Liver (tissue), 9 donors: ENCODE results near the gene OGG1. TPM values are rescaled to one million over a fixed set of nuclear protein-coding genes. Genes with fewer than 3 reads are reported as not detected.

Experiments used
- DNase-seq: peaks from one replicate; pipeline ENCODE4 v3.0.0-alpha.2; 2017; ENCODE audit warnings: low spot score
- H3K27ac ChIP-seq, 2 donors: one replicate each; pipeline ENCODE4 v1.7.0; 2013; ENCODE audit warnings: inconsistent platforms in 2 of 2, low read length in 2 of 2, control low read depth in 1 of 2, low read depth in 1 of 2, mild to moderate bottlenecking in 1 of 2
- H3K27me3 ChIP-seq, 4 donors: one replicate each; pipeline versions ENCODE4 v1.6.1 to v1.7.0; 2013; ENCODE audit warnings: low read length in 3 of 4, inconsistent platforms in 1 of 4, mild to moderate bottlenecking in 1 of 4, moderate library complexity in 1 of 4; ENCODE audit not compliant: control insufficient read depth in 4 of 4, insufficient read depth in 4 of 4
- H3K36me3 ChIP-seq, 4 donors: one replicate each; pipeline versions ENCODE4 v1.6.1 to v1.7.0; 2013; ENCODE audit warnings: low read length in 3 of 4, mild to moderate bottlenecking in 3 of 4, low read depth in 1 of 4, moderate library complexity in 1 of 4; ENCODE audit not compliant: control insufficient read depth in 4 of 4, insufficient read depth in 3 of 4
- H3K4me1 ChIP-seq, 4 donors: one replicate each; pipeline versions ENCODE4 v1.6.1 to v1.7.0; 2013; ENCODE audit warnings: low read length in 3 of 4, mild to moderate bottlenecking in 3 of 4, moderate library complexity in 1 of 4; ENCODE audit not compliant: control insufficient read depth in 4 of 4, insufficient read depth in 4 of 4
- H3K4me3 ChIP-seq, 3 donors: one replicate each; pipeline versions ENCODE4 v1.6.1 to v1.7.0; 2013; ENCODE audit warnings: low read length in 3 of 3, control low read depth in 1 of 3, low read depth in 1 of 3, mild to moderate bottlenecking in 1 of 3
- H3K9ac ChIP-seq, 2 donors: one replicate each; pipeline ENCODE4 v1.7.0; 2013; ENCODE audit warnings: low read length in 2 of 2, mild to moderate bottlenecking in 2 of 2, moderate library complexity in 2 of 2, control low read depth in 1 of 2, low read depth in 1 of 2
- H3K9me3 ChIP-seq, 4 donors: one replicate each; pipeline versions ENCODE4 v1.6.1 to v1.7.0; 2013; ENCODE audit warnings: low read length in 3 of 4; ENCODE audit not compliant: control insufficient read depth in 4 of 4
- CTCF ChIP-seq: fragments of 150-350 bp; IDR thresholded peaks from 2 replicates; pipeline ENCODE4 v1.5.1; 2017; ENCODE audit warnings: improper control_type of control experiment, low read depth, low read length; ENCODE audit not compliant: missing input control
- EGR1 ChIP-seq, 2 donors: IDR thresholded peaks; 2 replicates each; pipeline ENCODE4 v1.6.1; 2016 to 2018; ENCODE audit warnings: antibody characterized with exemption in 2 of 2, low read depth in 2 of 2
- FOXA1 ChIP-seq: IDR thresholded peaks from 2 replicates; pipeline ENCODE4 v1.6.1; 2016; ENCODE audit warnings: antibody characterized with exemption
- FOXA2 ChIP-seq: IDR thresholded peaks from 2 replicates; pipeline ENCODE4 v1.6.1; 2016; ENCODE audit warnings: antibody characterized with exemption
- GABPA ChIP-seq, 2 donors: IDR thresholded peaks in 1 of 2; conservative IDR thresholded peaks in 1 of 2; 2 replicates each; pipeline ENCODE4 v1.6.1; 2016; ENCODE audit warnings: antibody characterized with exemption in 2 of 2, mild to moderate bottlenecking in 1 of 2, moderate library complexity in 1 of 2
- HNF4A ChIP-seq, 2 donors: conservative IDR thresholded peaks; 2 replicates each; pipeline ENCODE4 v1.6.1; 2016; ENCODE audit warnings: antibody characterized with exemption in 2 of 2, mild to moderate bottlenecking in 2 of 2
- HNF4G ChIP-seq: IDR thresholded peaks from 2 replicates; pipeline ENCODE4 v1.6.1; 2016; ENCODE audit warnings: antibody characterized with exemption
- JUND ChIP-seq, 2 donors: IDR thresholded peaks; 2 replicates each; pipeline ENCODE4 v1.6.1; 2016; ENCODE audit warnings: antibody characterized with exemption in 2 of 2
- MAX ChIP-seq: IDR thresholded peaks from 2 replicates; pipeline ENCODE4 v1.6.1; 2016; ENCODE audit warnings: antibody characterized with exemption
- NR2F2 ChIP-seq: IDR thresholded peaks from 2 replicates; pipeline ENCODE4 v1.6.1; 2016; ENCODE audit warnings: antibody characterized with exemption
- RAD21 ChIP-seq, 2 donors: IDR thresholded peaks; 2 replicates each; pipeline ENCODE4 v1.6.1; 2016; ENCODE audit warnings: antibody characterized with exemption in 2 of 2, mild to moderate bottlenecking in 2 of 2
- REST ChIP-seq: IDR thresholded peaks from 2 replicates; pipeline ENCODE4 v1.6.1; 2016; ENCODE audit warnings: antibody characterized with exemption, mild to moderate bottlenecking
- SP1 ChIP-seq: IDR thresholded peaks from 2 replicates; pipeline ENCODE4 v1.6.1; 2018; ENCODE audit warnings: antibody characterized with exemption, mild to moderate bottlenecking
- TAF1 ChIP-seq: conservative IDR thresholded peaks from 2 replicates; pipeline ENCODE4 v1.6.1; 2016; ENCODE audit warnings: antibody characterized with exemption, mild to moderate bottlenecking
- ZBTB33 ChIP-seq: IDR thresholded peaks from 2 replicates; pipeline ENCODE4 v1.6.1; 2016; ENCODE audit warnings: antibody characterized with exemption
- WGBS: extraction: QIAGEN DNeasy Blood & Tissue Kit; methylation state at CpG from one replicate; pipeline ENCODE4 v1.1.7; 2013; 5-methylcytosine and 5-hydroxymethylcytosine counted together
- polyA plus RNA-seq, 2 donors: library from polyadenylated mRNA; stranded (reverse) in 1 of 2; unstranded in 1 of 2; fragments of 200-250 nt in 1 of 2; fragments of >200 nt in 1 of 2; fragmentation: Nextera tagmentation in 1 of 2; extraction: Ambion mirVana in 1 of 2; gene quantifications; one replicate each; pipeline versions ENCODE4 v1.2.1 to v1.2.3, GENCODE V29; 2013 to 2015
- total RNA-seq, 2 donors: library from RNA; depleted of rRNA; stranded (reverse); fragments of >200 nt; gene quantifications; one replicate each; pipeline ENCODE4 v1.2.3, GENCODE V29; 2014
- donor health status: healthy.
- donor health status: healthy.
- donor health status: healthy.
- donor health status: healthy.
- donor health status: healthy.

OGG1 gene
- total and polyA plus RNA-seq, 4 donors, result 8.9 to 19.8 (median 10.0) TPM

GRCh38 chr3:9787714-9788113 lies 38.0 kb downstream of the OGG1 start:
- no peak overlapping the region for H3K27ac ChIP-seq
- WGBS, result 95% methylated on average over 6 of the region's 6 CpGs
- H3K27me3 ChIP-seq, result no peaks in the 10 kb centered on the region
- H3K4me3 ChIP-seq, result no peak overlapping the region
- no peak for DNase-seq
- H3K36me3 ChIP-seq, result peaks cover 2 to 50% (median 38%) of the 10 kb centered on the region in 4 donors
- peaks cover 0 to 15% (median 8%) of the 10 kb centered on the region in 4 donors for H3K4me1 ChIP-seq
- H3K9ac ChIP-seq, result no peak overlapping the region
- H3K9me3 ChIP-seq, result no peaks in the 10 kb centered on the region
- TF ChIP-seq HNF4A (conservative IDR thresholded peaks at IDR 0.05), result no peak
- no peak for TF ChIP-seq NR2F2
- TF ChIP-seq SP1, result no peak
- TF ChIP-seq JUND (IDR thresholded peaks at IDR 0.05), result no peak
- no peak for TF ChIP-seq ZBTB33
- TF ChIP-seq FOXA1, result no peak
- no peak for TF ChIP-seq MAX
- no peak for TF ChIP-seq CTCF
- TF ChIP-seq TAF1, result no peak
- TF ChIP-seq HNF4G, result no peak
- no peak for TF ChIP-seq FOXA2
- no peak for TF ChIP-seq RAD21 (IDR thresholded peaks at IDR 0.05)
- TF ChIP-seq EGR1 (IDR thresholded peaks at IDR 0.05; ENCODE audit: low read depth in 2 of 2), result no peak
- TF ChIP-seq REST, result no peak

- H3K9ac ChIP-seq, result no peak overlapping the region
- peaks cover 0 to 24% (median 19%) of the 10 kb centered on the region in 4 donors for H3K4me1 ChIP-seq
These were observed 41.4 kb downstream of the OGG1 start for GRCh38 chr3:9791127-9791526.

More at GRCh38 chr3:9791127-9791526, 41.4 kb downstream of the OGG1 start:
- Histone ChIP-seq H3K27me3 (no peaks in the 10 kb centered on the region), H3K4me3 (no peak overlapping the region), H3K36me3 (peaks cover 2 to 31% (median 24%) of the 10 kb centered on the region in 4 donors), H3K9me3 (no peaks in the 10 kb centered on the region), H3K27ac (no peak overlapping the region)
- TF ChIP-seq MAX (no peak), HNF4A (conservative IDR thresholded peaks at IDR 0.05) (no peak), HNF4G (no peak), GABPA (IDR thresholded peaks at IDR 0.05 in 1 of 2, conservative IDR thresholded peaks at IDR 0.05 in 1 of 2) (no peak), ZBTB33 (no peak), RAD21 (IDR thresholded peaks at IDR 0.05) (no peak), TAF1 (no peak)
- 95% methylated on average over 11 of the region's 11 CpGs for WGBS
- DNase-seq, result no peak
